ENCODE results near the gene MLANA.

- TF ChIP-seq, protein P1, sequence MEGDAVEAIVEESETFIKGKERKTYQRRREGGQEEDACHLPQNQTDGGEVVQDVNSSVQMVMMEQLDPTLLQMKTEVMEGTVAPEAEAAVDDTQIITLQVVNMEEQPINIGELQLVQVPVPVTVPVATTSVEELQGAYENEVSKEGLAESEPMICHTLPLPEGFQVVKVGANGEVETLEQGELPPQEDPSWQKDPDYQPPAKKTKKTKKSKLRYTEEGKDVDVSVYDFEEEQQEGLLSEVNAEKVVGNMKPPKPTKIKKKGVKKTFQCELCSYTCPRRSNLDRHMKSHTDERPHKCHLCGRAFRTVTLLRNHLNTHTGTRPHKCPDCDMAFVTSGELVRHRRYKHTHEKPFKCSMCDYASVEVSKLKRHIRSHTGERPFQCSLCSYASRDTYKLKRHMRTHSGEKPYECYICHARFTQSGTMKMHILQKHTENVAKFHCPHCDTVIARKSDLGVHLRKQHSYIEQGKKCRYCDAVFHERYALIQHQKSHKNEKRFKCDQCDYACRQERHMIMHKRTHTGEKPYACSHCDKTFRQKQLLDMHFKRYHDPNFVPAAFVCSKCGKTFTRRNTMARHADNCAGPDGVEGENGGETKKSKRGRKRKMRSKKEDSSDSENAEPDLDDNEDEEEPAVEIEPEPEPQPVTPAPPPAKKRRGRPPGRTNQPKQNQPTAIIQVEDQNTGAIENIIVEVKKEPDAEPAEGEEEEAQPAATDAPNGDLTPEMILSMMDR (IDR thresholded peaks at IDR 0.05; ENCODE audit: insufficient read depth, low read length), result no peak
- TF ChIP-seq, protein P2, sequence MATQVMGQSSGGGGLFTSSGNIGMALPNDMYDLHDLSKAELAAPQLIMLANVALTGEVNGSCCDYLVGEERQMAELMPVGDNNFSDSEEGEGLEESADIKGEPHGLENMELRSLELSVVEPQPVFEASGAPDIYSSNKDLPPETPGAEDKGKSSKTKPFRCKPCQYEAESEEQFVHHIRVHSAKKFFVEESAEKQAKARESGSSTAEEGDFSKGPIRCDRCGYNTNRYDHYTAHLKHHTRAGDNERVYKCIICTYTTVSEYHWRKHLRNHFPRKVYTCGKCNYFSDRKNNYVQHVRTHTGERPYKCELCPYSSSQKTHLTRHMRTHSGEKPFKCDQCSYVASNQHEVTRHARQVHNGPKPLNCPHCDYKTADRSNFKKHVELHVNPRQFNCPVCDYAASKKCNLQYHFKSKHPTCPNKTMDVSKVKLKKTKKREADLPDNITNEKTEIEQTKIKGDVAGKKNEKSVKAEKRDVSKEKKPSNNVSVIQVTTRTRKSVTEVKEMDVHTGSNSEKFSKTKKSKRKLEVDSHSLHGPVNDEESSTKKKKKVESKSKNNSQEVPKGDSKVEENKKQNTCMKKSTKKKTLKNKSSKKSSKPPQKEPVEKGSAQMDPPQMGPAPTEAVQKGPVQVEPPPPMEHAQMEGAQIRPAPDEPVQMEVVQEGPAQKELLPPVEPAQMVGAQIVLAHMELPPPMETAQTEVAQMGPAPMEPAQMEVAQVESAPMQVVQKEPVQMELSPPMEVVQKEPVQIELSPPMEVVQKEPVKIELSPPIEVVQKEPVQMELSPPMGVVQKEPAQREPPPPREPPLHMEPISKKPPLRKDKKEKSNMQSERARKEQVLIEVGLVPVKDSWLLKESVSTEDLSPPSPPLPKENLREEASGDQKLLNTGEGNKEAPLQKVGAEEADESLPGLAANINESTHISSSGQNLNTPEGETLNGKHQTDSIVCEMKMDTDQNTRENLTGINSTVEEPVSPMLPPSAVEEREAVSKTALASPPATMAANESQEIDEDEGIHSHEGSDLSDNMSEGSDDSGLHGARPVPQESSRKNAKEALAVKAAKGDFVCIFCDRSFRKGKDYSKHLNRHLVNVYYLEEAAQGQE (IDR thresholded peaks at IDR 0.05; ENCODE audit: insufficient replicate concordance, low read depth), result no peak
- TF ChIP-seq SPI1 (IDR thresholded peaks at IDR 0.05; ENCODE audit: borderline replicate concordance, low read depth) (no peak), POLR2AphosphoS5 (IDR thresholded peaks at IDR 0.05; ENCODE audit: low read depth) (no peak), GABPA (IDR thresholded peaks at IDR 0.05; ENCODE audit: low read depth) (no peak)
Observed at GRCh38 chr9:5920860-5921328, 30.2 kb downstream of the MLANA start.
